ENCODE measurements around the gene PRKX.

DNA sequence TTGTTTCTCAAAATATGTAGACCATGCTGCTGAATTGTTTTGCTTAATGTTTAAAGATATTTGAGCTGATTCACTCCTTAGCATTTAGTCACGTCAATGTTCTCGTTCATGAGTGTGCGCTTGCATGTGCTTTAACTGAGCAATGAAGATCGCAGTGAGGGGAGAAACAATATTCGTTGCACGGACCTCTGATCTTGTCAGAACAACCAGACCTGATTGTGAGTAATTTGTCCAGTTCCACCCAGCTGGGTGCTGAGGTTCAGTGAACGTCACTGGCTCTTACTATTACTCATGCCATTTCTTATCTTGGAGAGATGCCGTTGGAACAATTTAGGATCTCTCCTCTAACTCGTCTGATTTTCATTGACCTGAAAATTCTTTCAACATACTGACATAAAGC, 15.0 kb upstream of the PRKX start:
- TF ChIP-seq CTCF (IDR thresholded peaks at IDR 0.05), result no peak
- no peak for TF ChIP-seq EP300 (IDR thresholded peaks at IDR 0.05)
